GM12801 (cell line): ENCODE measurements around the gene OSBP2.

Experiments used
- CTCF ChIP-seq: IDR thresholded peaks from one replicate; pipeline ENCODE4 v1.5.1; 2011; ENCODE audit warnings: control low read depth; ENCODE audit not compliant: insufficient read length; ENCODE audit errors: extremely low read depth

The OSBP2 gene

DNA sequence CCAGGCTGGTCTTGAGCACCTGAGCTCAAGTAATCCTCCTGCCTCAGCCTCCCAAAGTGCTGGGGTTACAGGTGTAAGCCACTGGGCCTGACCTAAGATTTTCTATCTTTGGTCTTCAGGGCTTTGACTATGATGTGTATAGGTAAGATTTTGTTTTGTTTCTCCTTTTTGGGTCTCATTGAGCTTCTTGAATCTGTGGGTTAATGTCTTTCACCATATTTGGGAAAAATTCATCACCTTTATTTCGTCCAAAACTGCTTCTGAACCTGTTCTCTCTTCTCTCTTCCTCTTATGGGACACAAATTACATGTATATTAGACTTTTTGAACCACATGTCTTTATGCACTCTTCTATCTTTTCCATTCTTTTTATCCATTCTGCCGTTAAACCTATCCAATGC is 100.4 kb downstream of the OSBP2 start:
- TF ChIP-seq CTCF, result no peak

- no peak for TF ChIP-seq CTCF
These were observed 107.0 kb downstream of the OSBP2 start for GRCh38 chr22:30801695-30802094.

- no peak for TF ChIP-seq CTCF
These were observed 107.8 kb downstream of the OSBP2 start for GRCh38 chr22:30802202-30803166.

- TF ChIP-seq CTCF, result no peak
These were observed 109.0 kb downstream of the OSBP2 start for GRCh38 chr22:30803679-30804078.

DNA sequence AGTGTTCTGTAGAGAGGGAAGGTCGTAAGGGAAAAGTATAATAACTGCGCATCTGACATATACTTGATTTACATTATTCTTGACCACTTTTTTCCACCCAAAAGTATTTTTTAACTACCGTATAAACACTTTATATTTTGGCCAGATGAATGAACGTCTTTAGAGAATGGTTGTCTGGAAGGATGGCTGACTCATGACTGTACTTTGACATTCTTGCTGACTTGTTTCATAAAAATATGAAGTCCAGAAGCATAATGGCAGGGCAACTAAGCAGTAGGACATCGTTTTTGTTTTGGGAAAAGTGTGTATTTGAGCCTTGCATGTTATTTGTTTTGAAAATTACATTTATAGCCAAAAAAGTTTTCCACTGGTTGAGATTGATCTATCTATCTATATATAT is 110.0 kb downstream of the OSBP2 start:
- no peak for TF ChIP-seq CTCF

GRCh38 chr22:30806391-30806861 is 111.8 kb downstream of the OSBP2 start:
- no peak for TF ChIP-seq CTCF

DNA sequence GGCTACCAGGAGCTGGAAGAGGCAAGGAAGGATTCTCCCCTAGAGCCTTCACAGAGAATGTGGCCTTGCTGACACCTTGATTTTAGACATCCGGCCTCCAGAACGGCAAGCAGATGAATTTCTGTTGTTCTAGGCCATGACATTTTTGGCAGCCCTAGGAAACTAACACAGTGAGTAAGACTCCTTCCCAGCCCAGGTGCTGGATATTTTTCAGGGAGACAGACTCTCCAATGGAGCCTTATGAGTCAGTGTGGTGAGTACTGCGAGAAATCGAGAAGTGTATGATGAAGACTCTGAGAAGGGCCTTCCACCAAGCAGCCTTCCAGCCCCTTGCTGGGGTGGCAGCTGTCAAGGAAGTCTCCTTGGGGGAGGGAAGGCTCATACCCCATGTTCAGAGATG is 114.4 kb downstream of the OSBP2 start:
- TF ChIP-seq CTCF, result no peak
